GM19324 (cell line): ENCODE data around the gene PRKCB.
"Not testable (repeated sequence)": the region's sequence is repeated elsewhere in the genome, so short reads cannot be mapped to it uniquely, and the experiment has no call there.

Source experiments
- ATAC-seq: cut with Tn5 transposase; IDR thresholded peaks from one replicate; pipeline ENCODE4 v1.9.1; 2021; ENCODE audit warnings: mild to moderate bottlenecking, moderate library complexity; ENCODE audit not compliant: unreplicated experiment, low FRiP score

Gene PRKCB

GRCh38 chr16:23900480-23901177 is 64.8 kb downstream of the PRKCB start:
- ATAC-seq = no peak

GRCh38 chr16:23901178-23902033 is 65.6 kb downstream of the PRKCB start:
- ATAC-seq = no peak

GRCh38 chr16:23902034-23902747 is 66.4 kb downstream of the PRKCB start:
- ATAC-seq = no peak

- no peak for ATAC-seq
Observed at GRCh38 chr16:23902748-23903414, 67.1 kb downstream of the PRKCB start.

- ATAC-seq = no peak
Observed at GRCh38 chr16:23905027-23905426, 69.2 kb downstream of the PRKCB start.

GRCh38 chr16:23907457-23907902 is 71.7 kb downstream of the PRKCB start:
- no peak for ATAC-seq

GRCh38 chr16:23907903-23908302 is 72.1 kb downstream of the PRKCB start:
- no peak for ATAC-seq

- ATAC-seq = no peak
Observed at GRCh38 chr16:23908790-23909189, 73.0 kb downstream of the PRKCB start.

- ATAC-seq = no peak
Observed at GRCh38 chr16:23909792-23910418, 74.1 kb downstream of the PRKCB start.

GRCh38 chr16:23914946-23915530 is 79.3 kb downstream of the PRKCB start:
- no peak for ATAC-seq

GRCh38 chr16:23916552-23916951 is 80.8 kb downstream of the PRKCB start:
- ATAC-seq = not testable (repeated sequence)

- ATAC-seq = no peak
Observed at GRCh38 chr16:23917621-23918020, 81.8 kb downstream of the PRKCB start.

GRCh38 chr16:23920446-23920845 is 84.7 kb downstream of the PRKCB start:
- no peak for ATAC-seq

GRCh38 chr16:23920899-23921298 is 85.1 kb downstream of the PRKCB start:
- ATAC-seq = no peak

GRCh38 chr16:23922406-23922805 is 86.6 kb downstream of the PRKCB start:
- ATAC-seq = no peak

GRCh38 chr16:23924128-23924527 is 88.3 kb downstream of the PRKCB start:
- ATAC-seq = no peak

GRCh38 chr16:23927796-23928195 is 92.0 kb downstream of the PRKCB start:
- no peak for ATAC-seq

GRCh38 chr16:23929237-23929636 is 93.5 kb downstream of the PRKCB start:
- no peak for ATAC-seq

GRCh38 chr16:23929856-23930255 is 94.1 kb downstream of the PRKCB start:
- ATAC-seq = no peak

- ATAC-seq = no peak
Observed at GRCh38 chr16:23930791-23931190, 95.0 kb downstream of the PRKCB start.
